ENCODE measurements around the gene KLHDC8A. TPM values are rescaled to one million over a fixed set of nuclear protein-coding genes. Genes with fewer than 3 reads are reported as not detected.

Gene KLHDC8A
- polyA plus RNA-seq, 1 experiment: not detected

GRCh38 chr1:205338011-205338410 is 18.7 kb downstream of the KLHDC8A start:
- Histone ChIP-seq H3K36me3 (ENCODE audit: control insufficient read depth, insufficient read depth, low read length) (no peaks in the 10 kb centered on the region), H3K4me3 (ENCODE audit: low read depth, low read length) (no peak overlapping the region), H3K27me3 (ENCODE audit: control insufficient read depth, insufficient read depth, low read length) (peaks cover 27% of the 10 kb centered on the region)
- DNase-seq (ENCODE audit: low read depth): no peak
- TF ChIP-seq, protein P1, sequence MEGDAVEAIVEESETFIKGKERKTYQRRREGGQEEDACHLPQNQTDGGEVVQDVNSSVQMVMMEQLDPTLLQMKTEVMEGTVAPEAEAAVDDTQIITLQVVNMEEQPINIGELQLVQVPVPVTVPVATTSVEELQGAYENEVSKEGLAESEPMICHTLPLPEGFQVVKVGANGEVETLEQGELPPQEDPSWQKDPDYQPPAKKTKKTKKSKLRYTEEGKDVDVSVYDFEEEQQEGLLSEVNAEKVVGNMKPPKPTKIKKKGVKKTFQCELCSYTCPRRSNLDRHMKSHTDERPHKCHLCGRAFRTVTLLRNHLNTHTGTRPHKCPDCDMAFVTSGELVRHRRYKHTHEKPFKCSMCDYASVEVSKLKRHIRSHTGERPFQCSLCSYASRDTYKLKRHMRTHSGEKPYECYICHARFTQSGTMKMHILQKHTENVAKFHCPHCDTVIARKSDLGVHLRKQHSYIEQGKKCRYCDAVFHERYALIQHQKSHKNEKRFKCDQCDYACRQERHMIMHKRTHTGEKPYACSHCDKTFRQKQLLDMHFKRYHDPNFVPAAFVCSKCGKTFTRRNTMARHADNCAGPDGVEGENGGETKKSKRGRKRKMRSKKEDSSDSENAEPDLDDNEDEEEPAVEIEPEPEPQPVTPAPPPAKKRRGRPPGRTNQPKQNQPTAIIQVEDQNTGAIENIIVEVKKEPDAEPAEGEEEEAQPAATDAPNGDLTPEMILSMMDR (IDR thresholded peaks at IDR 0.05; ENCODE audit: insufficient read depth, low read depth, low read length): no peak
- POLR2A ChIA-PET: no interaction called here
- CTCF ChIA-PET: interaction anchor here (1.4 to 22.5 kb wide), 5 partner anchors 13 to 186 kb away, joined by 9 to 679 read pairs (median 11); no protein-coding TSS in a partner anchor

GRCh38 chr1:205337481-205337880 is 19.2 kb downstream of the KLHDC8A start:
- no peaks in the 10 kb centered on the region for H3K36me3 ChIP-seq (ENCODE audit: control insufficient read depth, insufficient read depth, low read length)
- no peak for DNase-seq (ENCODE audit: low read depth)
- peaks cover 22% of the 10 kb centered on the region for H3K27me3 ChIP-seq (ENCODE audit: control insufficient read depth, insufficient read depth, low read length)
- ChIA-PET CTCF (interaction anchor here (0.8 to 22.5 kb wide), 12 partner anchors 8 to 349 kb away, joined by 3 to 679 read pairs (median 10); no protein-coding TSS in a partner anchor), POLR2A (no interaction called here)
- TF ChIP-seq, protein P1 (IDR thresholded peaks at IDR 0.05; ENCODE audit: insufficient read depth, low read depth, low read length): no peak
- no peak overlapping the region for H3K4me3 ChIP-seq (ENCODE audit: low read depth, low read length)

DNA sequence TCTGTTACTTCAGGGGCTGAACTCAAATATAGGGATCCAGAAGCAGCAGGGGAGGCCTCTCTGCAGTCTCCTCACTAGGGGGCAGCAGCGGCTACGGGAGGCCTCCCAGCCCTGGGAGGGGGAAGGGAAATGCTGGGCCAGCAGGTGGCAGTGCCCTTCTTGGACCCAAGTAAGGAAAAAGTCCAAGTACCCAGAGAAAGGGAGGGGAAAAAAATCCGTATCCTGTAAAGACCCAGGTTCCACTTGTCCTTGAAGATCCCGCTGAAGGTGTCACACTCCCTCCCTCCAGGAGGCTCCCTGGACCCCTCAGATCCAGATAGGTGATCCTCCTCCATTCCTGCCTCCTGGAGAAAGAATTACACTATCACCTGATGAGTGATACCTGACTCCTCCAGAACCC is 21.0 kb downstream of the KLHDC8A start:
- H3K27me3 ChIP-seq (ENCODE audit: control insufficient read depth, insufficient read depth, low read length): peaks cover 28% of the 10 kb centered on the region
- TF ChIP-seq, protein P1 (IDR thresholded peaks at IDR 0.05; ENCODE audit: insufficient read depth, low read depth, low read length): peak; percentile 99
- no peak for DNase-seq (ENCODE audit: low read depth)
- H3K36me3 ChIP-seq (ENCODE audit: control insufficient read depth, insufficient read depth, low read length): no peaks in the 10 kb centered on the region
- H3K4me3 ChIP-seq (ENCODE audit: low read depth, low read length): no peak overlapping the region
- ChIA-PET CTCF (interaction anchor here (0.6 to 22.5 kb wide), 29 partner anchors 9 to 347 kb away, joined by 3 to 679 read pairs (median 4); partner anchors contain the start of gene NUAK2), POLR2A (no interaction called here)

DNA sequence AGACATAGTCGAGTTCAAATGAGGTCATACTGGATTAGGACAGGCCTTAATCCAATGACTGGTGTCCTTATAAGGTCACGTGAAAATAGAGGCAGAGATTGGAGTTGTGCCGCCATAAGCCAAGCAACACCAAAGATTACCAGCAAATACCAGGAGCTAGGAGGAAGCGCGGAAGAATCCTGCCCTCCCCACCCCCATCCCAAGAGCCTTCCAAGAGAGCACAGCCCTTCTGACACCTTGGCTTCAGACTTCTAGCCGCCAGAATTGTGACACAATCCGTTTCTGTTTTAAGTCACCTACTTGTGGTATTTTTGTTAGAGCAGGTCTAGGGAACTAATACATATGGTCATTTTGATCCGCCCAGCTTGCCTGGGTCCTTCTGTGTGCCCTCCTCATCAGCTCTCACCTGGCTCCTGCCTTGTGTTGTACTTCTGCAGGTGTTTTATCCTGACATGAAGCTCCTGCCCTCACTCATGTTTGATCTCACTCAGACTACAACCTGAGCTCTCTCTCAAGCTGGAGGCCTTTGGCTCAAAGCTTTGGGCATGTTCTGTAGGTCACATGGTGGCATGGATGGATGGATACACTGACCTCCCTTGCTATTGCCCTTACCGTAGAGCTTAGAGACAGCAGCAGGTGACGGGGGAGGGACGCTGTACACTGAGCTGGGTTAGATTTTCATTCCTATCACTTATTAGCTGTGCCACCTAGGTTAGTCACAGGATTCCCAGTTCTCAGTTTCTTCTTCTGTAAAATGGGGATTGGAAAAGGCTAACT is 24.5 kb downstream of the KLHDC8A start:
- CTCF ChIA-PET: interaction anchor here (0.8 to 22.5 kb wide), 7 partner anchors 14 to 214 kb away, joined by 3 to 679 read pairs (median 10); no protein-coding TSS in a partner anchor
- Histone ChIP-seq H3K27me3 (ENCODE audit: control insufficient read depth, insufficient read depth, low read length) (peaks cover 27% of the 10 kb centered on the region), H3K4me3 (ENCODE audit: low read depth, low read length) (no peak overlapping the region), H3K36me3 (ENCODE audit: control insufficient read depth, insufficient read depth, low read length) (no peaks in the 10 kb centered on the region)
- TF ChIP-seq, protein P1 (IDR thresholded peaks at IDR 0.05; ENCODE audit: insufficient read depth, low read depth, low read length): no peak
- DNase-seq (ENCODE audit: low read depth): no peak
- POLR2A ChIA-PET: no interaction called here

GRCh38 chr1:205330150-205330549 is 26.6 kb downstream of the KLHDC8A start:
- POLR2A ChIA-PET: no interaction called here
- DNase-seq (ENCODE audit: low read depth): no peak
- no peaks in the 10 kb centered on the region for H3K36me3 ChIP-seq (ENCODE audit: control insufficient read depth, insufficient read depth, low read length)
- TF ChIP-seq, protein P1 (IDR thresholded peaks at IDR 0.05; ENCODE audit: insufficient read depth, low read depth, low read length): no peak
- CTCF ChIA-PET: interaction anchor here (1.0 to 22.5 kb wide), 5 partner anchors 9 to 194 kb away, joined by 3 to 679 read pairs (median 11); no protein-coding TSS in a partner anchor
- H3K27me3 ChIP-seq (ENCODE audit: control insufficient read depth, insufficient read depth, low read length): peaks cover 23% of the 10 kb centered on the region
- H3K4me3 ChIP-seq (ENCODE audit: low read depth, low read length): no peak overlapping the region
